Hematopoietic multipotent progenitor cell treated with erythropoietin and hydrocortisone succinate and interleukin-3 and kit ligand, for 6 days (in vitro differentiated cells): ENCODE results near the gene EIPR1.
A peak's percentile ranks its signal among the peaks of the same experiment; 100 is the strongest.

Experiments
- DNase-seq: peaks from one replicate; pipeline ENCODE4 v3.0.0-alpha.2; 2015

The EIPR1 gene

GRCh38 chr2:3243804-3244203, 133.8 kb downstream of the EIPR1 start:
- DNase-seq = no peak

- peak; percentile 62 for DNase-seq
These were observed 134.8 kb downstream of the EIPR1 start for GRCh38 chr2:3242747-3243369.

- DNase-seq = no peak
These were observed 135.5 kb downstream of the EIPR1 start for GRCh38 chr2:3241971-3242746.

GRCh38 chr2:3238951-3239841, 138.4 kb downstream of the EIPR1 start:
- no peak for DNase-seq

- no peak for DNase-seq
These were observed 141.1 kb downstream of the EIPR1 start for GRCh38 chr2:3236300-3237045.

GRCh38 chr2:3233877-3234276, 143.7 kb downstream of the EIPR1 start:
- DNase-seq = no peak

GRCh38 chr2:3229221-3229620, 148.4 kb downstream of the EIPR1 start:
- no peak for DNase-seq

GRCh38 chr2:3224681-3225080, 152.9 kb downstream of the EIPR1 start:
- no peak for DNase-seq

GRCh38 chr2:3223080-3223923, 154.3 kb downstream of the EIPR1 start:
- no peak for DNase-seq

- DNase-seq = peak; percentile 27
These were observed 155.0 kb downstream of the EIPR1 start for GRCh38 chr2:3222636-3223035.

- no peak for DNase-seq
These were observed 158.1 kb downstream of the EIPR1 start for GRCh38 chr2:3219536-3219935.

- peak; percentile 5 for DNase-seq
These were observed 160.0 kb downstream of the EIPR1 start for GRCh38 chr2:3217646-3218045.

GRCh38 chr2:3216841-3217495, 160.7 kb downstream of the EIPR1 start:
- DNase-seq = no peak

GRCh38 chr2:3214806-3215404, 162.7 kb downstream of the EIPR1 start:
- DNase-seq = no peak

- no peak for DNase-seq
These were observed 163.6 kb downstream of the EIPR1 start for GRCh38 chr2:3214065-3214464.

GRCh38 chr2:3212984-3213383, 164.6 kb downstream of the EIPR1 start:
- no peak for DNase-seq

- no peak for DNase-seq
These were observed 165.6 kb downstream of the EIPR1 start for GRCh38 chr2:3212061-3212362.

- no peak for DNase-seq
These were observed 166.2 kb downstream of the EIPR1 start for GRCh38 chr2:3211256-3212060.

GRCh38 chr2:3210257-3210656, 167.4 kb downstream of the EIPR1 start:
- no peak for DNase-seq

- no peak for DNase-seq
These were observed 168.4 kb downstream of the EIPR1 start for GRCh38 chr2:3209258-3209657.
